Breast epithelium (tissue), 3 donors: ENCODE data around the gene KCNQ1OT1.

Experiments used
- POLR2AphosphoS5 ChIP-seq, 3 donors: sonication (generic); formaldehyde crosslinking; IDR thresholded peaks; one replicate each; pipeline ENCODE4 v1.6.1; 2017; ENCODE audit warnings: antibody characterized with exemption in 3 of 3
- TF ChIP-seq, protein P1 (sequence below), 3 donors: fragments of 450-650 bp; IDR thresholded peaks; one replicate each; pipeline ENCODE4 v1.5.1; 2016 to 2017; ENCODE audit warnings: antibody characterized with exemption in 3 of 3, mild to moderate bottlenecking in 3 of 3, moderate library complexity in 3 of 3

DNA sequence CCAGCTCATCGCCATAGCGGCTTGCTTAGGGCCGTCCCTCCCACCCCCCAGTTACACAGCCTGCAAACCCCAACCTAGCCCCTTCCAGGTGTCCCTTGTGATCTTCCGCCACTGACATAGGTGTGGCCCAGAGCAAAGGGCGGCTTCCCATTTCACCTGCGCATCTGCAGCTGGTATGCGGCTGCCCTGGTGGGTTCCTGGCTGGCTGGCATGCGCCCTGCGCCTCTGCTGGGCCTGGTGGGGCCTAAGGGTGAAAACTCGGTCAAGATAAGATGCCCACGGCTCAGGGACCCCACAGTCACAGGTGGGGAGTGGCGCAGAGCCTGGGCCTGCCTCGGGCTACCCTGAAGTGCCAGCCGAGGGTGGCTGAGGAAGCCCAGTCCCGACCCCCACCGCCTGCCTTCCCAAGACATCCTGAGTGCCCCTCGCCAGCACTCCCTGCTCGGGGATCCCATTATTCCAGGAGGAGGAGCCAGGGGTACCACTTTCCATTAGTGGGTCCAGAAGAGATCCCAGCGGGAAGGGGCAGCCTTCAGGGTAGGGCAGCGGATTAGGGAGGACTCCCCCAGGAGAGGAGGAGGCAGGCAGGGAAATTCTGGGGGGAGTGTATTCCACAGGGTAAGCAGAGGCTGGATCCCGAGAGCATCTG is 36.9 kb upstream of the KCNQ1OT1 start:
- TF ChIP-seq POLR2AphosphoS5 (IDR thresholded peaks at IDR 0.05) = no peak
- TF ChIP-seq, protein P1, sequence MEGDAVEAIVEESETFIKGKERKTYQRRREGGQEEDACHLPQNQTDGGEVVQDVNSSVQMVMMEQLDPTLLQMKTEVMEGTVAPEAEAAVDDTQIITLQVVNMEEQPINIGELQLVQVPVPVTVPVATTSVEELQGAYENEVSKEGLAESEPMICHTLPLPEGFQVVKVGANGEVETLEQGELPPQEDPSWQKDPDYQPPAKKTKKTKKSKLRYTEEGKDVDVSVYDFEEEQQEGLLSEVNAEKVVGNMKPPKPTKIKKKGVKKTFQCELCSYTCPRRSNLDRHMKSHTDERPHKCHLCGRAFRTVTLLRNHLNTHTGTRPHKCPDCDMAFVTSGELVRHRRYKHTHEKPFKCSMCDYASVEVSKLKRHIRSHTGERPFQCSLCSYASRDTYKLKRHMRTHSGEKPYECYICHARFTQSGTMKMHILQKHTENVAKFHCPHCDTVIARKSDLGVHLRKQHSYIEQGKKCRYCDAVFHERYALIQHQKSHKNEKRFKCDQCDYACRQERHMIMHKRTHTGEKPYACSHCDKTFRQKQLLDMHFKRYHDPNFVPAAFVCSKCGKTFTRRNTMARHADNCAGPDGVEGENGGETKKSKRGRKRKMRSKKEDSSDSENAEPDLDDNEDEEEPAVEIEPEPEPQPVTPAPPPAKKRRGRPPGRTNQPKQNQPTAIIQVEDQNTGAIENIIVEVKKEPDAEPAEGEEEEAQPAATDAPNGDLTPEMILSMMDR (IDR thresholded peaks at IDR 0.05) = no peak
